Measurements from ENCODE around the gene APOL1. TPM values are rescaled to one million over a fixed set of nuclear protein-coding genes. Genes with fewer than 3 reads are reported as not detected.
"Not testable (repeated sequence)": the region's sequence is repeated elsewhere in the genome, so short reads cannot be mapped to it uniquely, and the experiment has no call there.

Gene APOL1
- total RNA-seq, 2 donors from 2014 or later, result 23.3 to 38.2 TPM

DNA sequence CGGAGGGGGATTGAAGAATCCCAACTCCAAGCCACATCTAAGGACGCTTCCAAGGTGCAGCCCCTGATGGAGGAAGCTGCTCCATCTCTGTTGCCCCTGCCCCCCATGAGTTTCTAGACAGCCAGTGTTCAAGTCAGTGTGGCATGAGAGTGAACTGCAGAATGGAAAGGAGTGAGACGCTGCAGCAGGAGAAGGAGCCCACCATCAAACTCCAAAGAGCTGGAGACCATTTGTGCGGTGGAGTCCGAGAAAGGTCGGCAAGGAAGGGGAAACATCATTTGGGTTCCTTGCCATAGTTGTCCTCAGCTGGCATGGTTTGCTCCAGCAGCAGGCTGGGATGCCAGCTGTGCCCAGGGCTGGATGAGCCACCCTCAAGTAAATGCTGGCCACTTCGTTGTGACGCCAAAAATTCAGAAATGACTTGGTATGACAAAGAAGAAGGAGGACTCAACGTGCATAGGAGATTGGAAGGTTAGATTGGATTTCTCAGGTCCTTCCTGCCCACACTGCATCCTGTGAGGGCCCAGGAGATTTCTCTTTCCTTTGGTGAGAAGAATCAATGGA, 30.0 kb upstream of the APOL1 start:
- no peak for DNase-seq
- intact Hi-C loops (cut with DNase I, micrococcal nuclease), result no loop called here
- no peak for ATAC-seq

DNA sequence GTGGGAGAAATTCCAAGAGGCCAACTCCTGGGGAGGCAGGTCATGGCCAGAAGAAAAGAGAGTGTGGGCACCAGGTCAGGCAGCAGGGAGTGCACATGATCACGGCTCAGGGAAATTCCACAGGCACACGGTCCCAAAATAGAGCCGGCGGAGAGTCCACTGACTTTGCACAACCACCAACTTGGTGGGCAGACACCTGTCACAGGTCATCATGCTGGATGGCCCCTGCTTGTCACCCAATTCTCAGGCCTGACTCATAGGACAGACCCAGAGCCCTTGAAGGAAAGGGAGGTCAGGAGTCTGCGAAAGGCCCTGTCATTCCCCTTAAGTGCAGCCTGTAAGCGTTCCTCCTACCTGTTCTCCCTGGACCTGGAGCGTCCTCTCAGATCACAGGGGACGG, 29.4 kb upstream of the APOL1 start:
- intact Hi-C loops (cut with DNase I, micrococcal nuclease), result no loop called here
- no peak for ATAC-seq

DNA sequence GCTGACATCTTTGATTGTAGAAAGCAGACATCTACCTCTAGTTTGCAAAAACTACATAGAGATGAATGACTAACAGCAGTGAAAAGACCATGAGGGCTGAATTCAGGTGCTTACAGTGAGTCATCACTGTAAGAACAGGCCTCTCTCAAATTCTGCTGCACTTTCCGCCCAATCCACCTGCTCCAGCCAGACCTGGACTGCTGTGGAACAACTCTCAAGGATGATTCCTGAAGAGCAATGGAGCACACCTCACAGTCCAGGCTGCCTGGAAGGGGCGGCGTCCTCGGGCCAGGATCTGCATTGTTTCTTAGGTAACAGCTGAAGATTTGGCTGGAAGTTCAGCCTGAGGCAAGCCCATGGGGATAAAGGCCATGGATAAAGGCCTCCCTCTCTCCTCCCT, 28.7 kb upstream of the APOL1 start:
- ATAC-seq, result no peak
- intact Hi-C loops (cut with DNase I, micrococcal nuclease), result no loop called here

More for the DNA sequence above, 29.4 kb upstream of the APOL1 start:
- no peak for DNase-seq

DNA sequence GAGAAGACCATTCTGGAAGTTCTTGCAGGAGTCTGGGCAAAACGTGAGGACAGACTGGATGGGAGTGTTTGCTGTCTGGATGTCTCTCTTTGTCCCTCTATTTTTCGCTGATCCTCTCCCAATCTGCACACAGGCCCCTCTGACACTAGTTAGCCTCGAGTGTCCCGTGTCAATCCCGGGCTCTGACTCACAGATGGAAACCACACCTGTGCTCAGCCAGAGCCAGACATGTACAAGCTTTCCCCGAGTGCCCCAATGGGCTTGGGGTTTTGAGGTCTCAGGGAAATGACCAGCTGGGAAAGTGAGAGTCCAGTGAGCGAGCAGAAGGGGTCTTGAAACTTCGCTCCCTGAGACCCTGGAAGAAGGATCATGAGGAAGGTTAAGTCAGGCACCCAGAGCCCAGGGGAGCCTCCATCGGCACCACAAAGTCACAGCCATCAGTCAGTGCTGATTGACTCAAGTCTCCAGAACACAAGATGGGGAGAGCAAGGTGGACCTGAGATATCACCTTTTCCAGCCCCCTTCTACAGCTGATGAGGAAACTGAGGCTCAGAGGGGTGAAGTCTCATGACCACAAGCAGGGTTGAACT, 27.5 kb upstream of the APOL1 start:
- ATAC-seq (no peak), DNase-seq (no peak)
- intact Hi-C loops (cut with DNase I, micrococcal nuclease), result no loop called here

More for the DNA sequence above, 28.7 kb upstream of the APOL1 start:
- DNase-seq, result no peak

DNA sequence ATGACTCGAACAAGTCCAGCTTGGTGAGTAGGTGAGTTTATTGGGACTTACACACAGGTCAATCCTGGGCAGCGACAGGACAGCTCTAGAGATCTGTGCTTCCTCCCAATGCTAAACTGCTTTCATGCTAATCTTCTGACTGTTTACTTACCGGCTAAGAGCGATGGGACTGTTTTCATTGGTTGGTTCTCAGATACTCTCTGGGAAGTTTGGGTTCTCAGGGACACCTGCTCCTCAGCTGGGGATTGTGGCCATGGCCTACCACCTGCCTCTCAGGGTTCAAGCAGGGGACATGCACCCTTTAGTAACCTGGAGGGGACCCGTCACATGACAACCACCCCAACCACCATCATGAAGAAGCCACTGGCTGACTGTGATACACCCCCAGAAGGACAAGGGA, 26.7 kb upstream of the APOL1 start:
- intact Hi-C loops (cut with DNase I, micrococcal nuclease), result no loop called here
- DNase-seq (no peak), ATAC-seq (no peak)

DNA sequence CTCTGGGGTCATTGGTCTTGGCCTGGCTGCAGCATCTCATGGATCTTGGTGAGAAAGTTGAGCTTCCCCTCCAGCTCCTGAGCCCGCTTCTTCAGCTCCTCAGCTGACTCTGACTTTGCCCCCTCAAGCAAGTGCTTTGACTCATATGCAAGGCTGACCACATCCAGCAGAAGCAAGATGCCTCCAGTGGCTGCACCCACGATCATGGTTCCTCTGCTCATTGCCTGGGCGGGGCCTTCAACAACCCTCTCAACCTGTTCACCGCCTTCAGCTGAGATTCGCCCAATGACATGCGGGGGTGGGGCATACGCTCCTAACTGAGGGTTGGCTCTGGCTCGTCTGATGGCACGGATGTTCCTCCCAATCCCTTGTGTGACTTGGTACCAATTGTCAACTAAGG, 25.5 kb upstream of the APOL1 start:
- DNase-seq (no peak), ATAC-seq (no peak)
- intact Hi-C loops (cut with DNase I, micrococcal nuclease), result no loop called here

DNA sequence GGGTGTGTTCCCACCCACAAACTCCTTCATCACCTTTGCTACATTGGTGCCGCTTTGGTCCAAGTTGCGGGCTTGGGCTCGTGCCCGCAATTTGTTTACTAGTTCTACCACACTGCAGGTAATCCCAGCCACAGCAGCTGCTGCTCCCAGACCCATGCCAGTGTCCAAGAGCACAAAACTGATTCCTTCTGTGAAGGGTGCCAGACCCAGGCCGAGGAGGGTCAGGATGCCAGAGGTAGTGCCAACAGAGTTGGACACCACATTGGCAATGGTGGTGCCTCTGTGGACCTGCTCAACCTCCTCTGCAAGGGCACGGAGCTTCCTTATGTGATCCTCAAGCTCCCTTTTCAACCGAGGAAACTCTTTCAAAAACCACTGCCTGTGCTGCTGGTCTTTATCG, 25.1 kb upstream of the APOL1 start:
- intact Hi-C loops (cut with DNase I, micrococcal nuclease), result no loop called here
- ATAC-seq, result no peak
- no peak for DNase-seq

DNA sequence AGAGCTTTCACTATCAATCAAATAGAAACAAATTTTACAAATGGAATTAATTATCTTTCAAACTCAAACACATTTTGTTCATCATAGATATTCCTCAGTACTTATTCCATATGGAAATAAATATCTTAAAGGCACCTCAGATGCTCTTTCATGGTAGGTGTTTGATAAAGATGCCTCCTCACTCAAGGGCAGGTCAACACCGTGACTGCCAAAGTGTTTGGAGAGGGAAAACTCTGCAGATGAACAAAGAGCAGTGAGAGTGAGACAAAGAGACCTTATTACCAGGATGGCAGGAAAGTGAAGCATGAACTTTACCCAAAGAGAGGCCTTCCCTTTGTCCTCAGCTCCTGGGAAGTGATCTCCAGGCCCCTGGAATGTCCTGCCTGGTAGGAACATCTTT, 24.6 kb upstream of the APOL1 start:
- DNase-seq; intact Hi-C loops (cut with DNase I, micrococcal nuclease); ATAC-seq: not testable (repeated sequence)

DNA sequence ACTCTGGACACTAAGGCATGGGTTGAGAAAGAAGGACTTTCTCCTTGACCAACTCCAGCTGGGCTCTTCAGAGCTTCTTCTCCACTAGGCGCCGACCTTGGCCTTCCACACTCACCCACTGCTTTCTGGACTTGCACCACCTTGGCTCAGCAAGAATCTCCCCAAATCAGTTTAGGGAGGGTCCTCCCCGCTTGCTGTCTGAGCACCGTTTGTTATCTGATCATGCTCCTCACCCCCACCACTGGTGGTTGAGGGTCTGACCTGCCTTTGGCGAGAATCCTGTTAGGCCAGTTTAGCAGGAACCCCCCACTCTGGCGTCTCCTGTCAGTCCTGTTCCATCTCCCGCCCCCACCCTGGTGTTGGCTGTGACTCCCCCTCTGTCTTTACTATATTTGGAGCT, 24.0 kb upstream of the APOL1 start:
- no peak for ATAC-seq
- DNase-seq, result no peak
- intact Hi-C loops (cut with DNase I, micrococcal nuclease), result no loop called here

DNA sequence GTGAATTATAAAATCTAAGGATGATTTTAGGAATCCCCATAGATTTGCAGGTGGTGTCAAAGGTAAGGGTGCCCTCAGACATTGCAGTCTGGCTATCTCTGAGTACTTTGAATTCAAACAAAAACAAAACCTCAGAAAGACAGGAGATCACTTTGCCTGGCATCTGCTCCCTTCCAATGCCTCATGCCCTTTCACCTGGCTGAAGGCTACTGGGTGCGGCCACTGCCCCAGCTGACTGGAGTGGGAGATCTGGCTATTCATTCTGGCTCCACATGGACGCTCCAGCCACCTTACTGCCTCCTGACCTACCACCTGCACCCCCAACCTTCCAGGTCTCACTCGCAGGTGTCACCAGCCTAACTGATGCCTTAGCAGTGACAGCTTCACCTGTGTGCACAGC, 23.3 kb upstream of the APOL1 start:
- ATAC-seq; DNase-seq; intact Hi-C loops (cut with DNase I, micrococcal nuclease): not testable (repeated sequence)

DNA sequence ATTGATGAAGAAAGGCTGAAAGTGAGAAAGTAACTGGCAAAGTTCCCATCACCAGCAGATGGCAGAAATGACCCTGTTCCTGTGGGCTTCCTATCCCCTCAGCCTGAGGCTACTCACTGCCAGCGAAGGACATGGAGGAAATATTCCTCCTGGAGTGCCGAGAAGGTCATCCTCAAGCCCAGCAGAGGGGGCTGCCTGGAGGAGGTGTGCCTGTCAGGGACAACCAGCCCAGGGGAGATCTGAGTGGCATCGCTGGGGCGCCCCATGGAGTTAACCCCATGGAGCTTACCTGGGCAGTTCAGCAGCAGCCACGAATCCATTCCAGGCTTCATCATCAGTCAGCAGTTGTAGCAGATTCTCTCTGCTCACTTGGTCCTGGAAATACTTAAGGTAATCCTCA, 21.9 kb upstream of the APOL1 start:
- intact Hi-C loops (cut with DNase I, micrococcal nuclease); ATAC-seq; DNase-seq: not testable (repeated sequence)

DNA sequence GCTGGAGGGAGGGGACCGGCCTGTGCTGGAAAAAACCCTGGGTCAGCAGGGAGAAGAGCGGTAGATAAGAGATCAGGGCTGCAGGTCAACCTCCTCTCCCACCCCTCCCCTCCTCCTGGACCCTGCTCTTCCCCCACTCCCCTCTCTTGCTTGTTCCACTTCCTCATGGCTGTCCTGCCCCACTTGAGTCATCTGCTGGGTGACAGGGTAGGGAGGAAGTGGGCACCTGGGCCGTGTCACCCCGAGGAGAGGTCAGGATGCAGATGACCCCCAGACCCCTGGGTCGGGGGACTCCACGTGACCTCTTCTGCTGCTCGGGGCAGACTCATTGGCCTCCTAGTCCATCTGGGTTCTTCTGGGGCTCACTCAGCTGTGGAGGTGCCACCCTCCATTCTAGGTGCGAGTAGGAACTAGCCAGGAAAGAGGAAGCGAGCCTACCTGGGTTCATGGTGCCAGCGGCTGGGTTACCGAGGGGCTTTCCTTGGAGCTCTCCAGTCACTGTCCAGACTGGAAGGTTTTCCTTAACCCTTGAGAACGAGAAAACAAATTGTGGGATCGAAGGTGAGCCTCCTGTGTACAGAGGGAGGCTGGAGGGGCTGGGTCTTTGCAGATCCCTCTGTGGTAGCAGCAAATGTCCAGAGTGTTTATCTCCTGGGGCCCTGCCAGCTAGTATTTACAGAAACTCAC, 20.1 kb upstream of the APOL1 start:
- no peak for DNase-seq
- peak; percentile 18 for ATAC-seq
- intact Hi-C loops (cut with DNase I, micrococcal nuclease), result no loop called here

DNA sequence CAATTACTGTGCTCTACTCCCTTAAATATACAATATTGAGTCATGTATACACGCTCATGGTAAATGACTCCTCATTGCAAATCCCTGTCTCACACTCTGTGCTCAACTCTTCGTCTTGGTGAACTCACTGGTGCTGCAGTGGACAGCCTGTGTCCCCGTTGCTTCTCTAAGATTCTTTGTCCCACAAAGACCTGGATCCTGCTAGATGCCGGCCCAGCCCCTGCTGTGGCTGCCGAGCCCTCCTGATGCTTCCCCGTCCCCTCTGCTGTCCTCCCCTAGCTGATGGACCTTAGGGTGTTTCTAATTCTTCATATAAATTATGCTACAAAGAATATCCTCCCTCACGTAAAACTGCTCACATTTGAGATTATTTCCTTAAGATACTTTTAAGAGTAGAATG, 19.1 kb upstream of the APOL1 start:
- intact Hi-C loops (cut with DNase I, micrococcal nuclease), result no loop called here

DNA sequence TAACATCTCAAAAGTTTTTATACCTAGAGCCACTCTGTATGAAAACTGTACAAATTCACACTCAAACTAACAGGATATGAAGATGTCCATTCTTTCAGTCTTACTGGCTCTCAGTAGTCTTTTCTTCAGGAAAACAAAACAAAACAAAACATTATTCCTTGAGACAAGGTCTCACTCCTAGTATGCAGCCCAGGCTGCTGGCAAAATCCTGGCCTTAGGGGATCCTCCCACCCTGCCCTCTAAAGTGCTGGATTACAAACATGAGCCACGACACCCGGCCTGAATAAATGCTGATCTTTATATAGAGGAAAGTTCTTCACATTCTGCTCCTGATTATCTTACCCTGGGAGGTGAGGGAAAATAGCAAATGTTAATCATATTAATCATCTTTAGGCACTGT, 18.7 kb upstream of the APOL1 start:
- no peak for ATAC-seq
- no peak for DNase-seq
- intact Hi-C loops (cut with DNase I, micrococcal nuclease), result no loop called here

More for the DNA sequence above, 19.1 kb upstream of the APOL1 start:
- DNase-seq (no peak), ATAC-seq (no peak)

DNA sequence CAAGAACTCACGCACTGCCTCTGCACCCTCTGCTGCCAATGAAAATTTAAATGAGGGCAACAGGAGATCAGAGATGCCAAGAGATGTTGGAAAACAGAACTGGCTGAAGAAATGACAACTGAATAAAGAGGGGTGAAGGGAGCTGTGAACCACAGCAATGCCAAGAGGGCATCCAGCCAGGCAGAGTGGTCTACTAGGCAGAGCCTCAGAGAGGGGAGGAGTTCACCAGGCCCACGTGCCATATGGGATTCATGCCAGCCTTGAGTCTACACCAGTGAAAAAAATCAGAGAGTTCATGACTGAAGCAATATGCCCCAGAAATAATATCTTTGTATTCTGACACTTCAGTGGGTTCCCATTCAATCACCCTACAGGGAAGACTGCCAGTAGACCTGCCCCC, 18.0 kb upstream of the APOL1 start:
- DNase-seq (no peak), ATAC-seq (no peak)
- intact Hi-C loops (cut with DNase I, micrococcal nuclease), result no loop called here

DNA sequence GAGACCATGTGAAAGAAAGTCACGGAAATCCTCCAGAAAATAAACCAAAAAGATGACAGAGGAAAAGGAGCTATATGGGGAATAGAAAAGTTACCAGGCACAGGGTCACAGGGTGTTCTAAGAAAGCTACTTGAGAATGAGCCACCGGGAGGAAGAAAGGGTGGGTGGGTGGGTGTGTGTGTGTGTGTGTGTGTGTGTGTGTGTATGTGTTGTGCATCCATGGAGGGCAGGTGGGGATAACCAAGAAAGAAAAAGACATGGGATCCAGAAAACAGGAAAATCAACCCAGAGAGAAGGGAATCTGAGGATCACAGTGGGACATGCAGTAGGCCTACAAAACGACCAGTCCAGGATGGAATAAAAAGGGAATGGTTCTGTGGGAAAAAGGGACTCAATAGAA, 17.3 kb upstream of the APOL1 start:
- ATAC-seq, result no peak
- intact Hi-C loops (cut with DNase I, micrococcal nuclease), result no loop called here

DNA sequence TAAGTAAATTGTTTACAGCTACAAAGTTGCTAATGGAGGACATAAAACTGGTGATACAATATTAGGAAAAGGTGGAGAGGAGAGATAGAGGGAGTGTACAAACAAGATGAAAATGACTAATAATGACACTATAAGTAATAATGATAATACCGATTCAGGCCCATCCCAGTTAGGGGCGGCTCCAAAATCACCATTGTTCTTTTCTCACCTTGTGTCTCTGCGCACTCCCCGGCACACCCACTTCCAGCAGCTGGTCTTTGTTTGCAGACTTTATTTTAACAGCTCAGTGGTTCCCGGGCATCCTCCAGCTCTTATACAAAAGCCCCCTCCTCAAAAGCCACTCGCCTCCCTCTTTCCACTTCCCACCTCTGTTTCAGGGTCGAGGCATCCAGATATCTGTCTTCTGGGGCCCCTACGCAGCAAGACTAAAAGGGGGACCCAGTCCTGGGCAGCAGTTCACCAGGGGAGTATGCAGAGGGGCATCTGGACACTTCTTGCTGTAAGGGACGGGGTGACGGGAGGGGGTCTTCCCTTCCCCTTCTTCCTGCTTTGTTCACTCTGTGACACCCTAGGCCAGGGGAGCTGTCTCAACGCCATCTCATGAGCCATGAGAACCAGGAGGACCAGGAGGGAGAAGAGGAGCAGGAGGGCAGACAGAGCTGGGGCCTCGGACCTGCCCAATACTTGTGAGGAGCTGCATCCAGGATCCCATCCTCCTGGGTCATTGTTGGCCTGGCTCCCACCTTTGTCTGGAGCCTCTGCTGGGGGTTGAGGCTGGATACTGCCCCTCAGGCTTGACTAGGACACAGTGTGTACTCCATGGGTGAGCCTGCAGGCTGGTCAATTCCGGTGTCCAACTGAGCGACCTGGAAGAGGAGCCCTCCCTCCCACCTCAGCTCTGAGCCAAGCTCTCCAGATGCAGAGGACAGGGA, 16.3 kb upstream of the APOL1 start:
- no peak for ATAC-seq

More for the DNA sequence above, 17.3 kb upstream of the APOL1 start:
- DNase-seq, result no peak

DNA sequence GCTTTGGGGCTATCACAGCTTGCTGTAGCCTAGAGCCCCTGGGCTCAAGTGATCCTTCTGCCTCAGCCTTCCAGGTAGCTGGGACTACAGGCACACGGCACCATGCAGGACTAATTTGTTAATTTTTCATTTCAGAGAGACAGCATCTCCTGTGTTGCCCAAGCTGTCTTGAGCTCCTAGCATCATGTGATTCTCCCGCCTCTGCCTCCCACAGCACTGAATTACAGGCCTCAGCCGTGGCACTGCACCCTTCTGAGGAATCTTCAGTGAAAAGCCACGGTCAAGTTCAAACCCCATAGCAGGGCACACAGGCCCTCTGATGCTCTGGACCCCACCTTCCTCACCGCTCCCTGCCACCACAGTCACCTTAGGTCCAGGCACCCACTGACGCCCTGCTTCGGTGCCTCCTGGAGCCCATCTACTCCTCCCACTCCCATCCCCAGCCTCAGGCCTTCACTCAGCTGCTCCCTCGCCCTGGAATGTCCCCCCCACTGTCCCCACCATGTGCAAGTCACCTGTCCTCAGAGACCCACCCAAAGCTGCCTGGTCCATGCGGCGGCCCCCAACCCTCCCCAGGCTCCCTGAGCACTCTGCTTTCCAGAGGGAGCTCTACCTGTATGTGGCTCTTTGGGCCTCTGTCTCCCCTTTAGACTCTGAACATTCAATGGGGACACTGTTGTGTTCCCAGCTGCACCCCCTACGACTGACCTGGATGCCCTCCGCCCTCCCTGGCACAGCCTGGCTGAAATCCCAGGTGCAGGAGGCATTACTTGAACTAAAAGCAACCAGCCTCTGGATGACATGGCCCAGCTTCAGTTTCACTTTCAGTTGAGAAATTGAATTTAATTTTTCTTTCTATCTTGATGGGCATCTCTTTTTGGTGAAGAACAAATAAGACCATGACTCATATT, 15.2 kb upstream of the APOL1 start:
- intact Hi-C loops (cut with DNase I, micrococcal nuclease), result no loop called here
- no peak for DNase-seq
- peak; percentile 41 for ATAC-seq

More for the DNA sequence above, 16.3 kb upstream of the APOL1 start:
- DNase-seq, result no peak
- intact Hi-C loops (cut with DNase I, micrococcal nuclease), result no loop called here
